Measurements from ENCODE around the gene CPXM2. TPM values are rescaled to one million over a fixed set of nuclear protein-coding genes. Genes with fewer than 3 reads are reported as not detected.

The CPXM2 gene
- total RNA-seq, 1 experiment from 2014 or later: not detected

DNA sequence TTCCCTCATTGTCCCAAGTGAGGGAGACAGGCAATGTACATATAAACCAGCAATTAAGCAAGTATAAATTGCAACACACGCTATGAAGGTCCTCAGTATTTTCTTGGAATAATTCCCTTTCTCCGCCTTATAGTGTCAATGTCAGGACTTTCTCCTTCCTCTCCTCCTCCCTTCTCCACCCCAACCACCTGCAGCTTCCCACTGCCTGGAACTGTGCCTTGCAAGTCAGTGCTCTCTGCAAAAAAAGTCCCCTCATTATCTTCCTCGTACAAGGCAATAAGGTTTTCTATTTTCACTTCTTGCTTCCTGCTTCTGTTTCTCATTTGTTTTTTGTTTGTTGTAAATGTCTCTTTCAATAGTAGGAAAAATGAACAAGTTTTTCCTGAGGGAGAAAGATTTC, 113.7 kb downstream of the CPXM2 start:
- peaks cover 73% of the 10 kb centered on the region for H3K27me3 Mint-ChIP-seq (ENCODE audit: insufficient read depth, unreplicated experiment)
- no peak overlapping the region for H3K27ac Mint-ChIP-seq (ENCODE audit: low read depth, unreplicated experiment)
- no peaks in the 10 kb centered on the region for H3K9me3 Mint-ChIP-seq (ENCODE audit: unreplicated experiment)
- no peaks in the 10 kb centered on the region for H3K36me3 Mint-ChIP-seq (ENCODE audit: insufficient read depth, unreplicated experiment)
- intact Hi-C loops (cut with micrococcal nuclease): no loop called here
- no peaks in the 10 kb centered on the region for H3K4me1 Mint-ChIP-seq (ENCODE audit: insufficient read depth, unreplicated experiment)
- no peak overlapping the region for H3K4me3 Mint-ChIP-seq (ENCODE audit: unreplicated experiment)
- no TSS peak for BruUV-seq (replicated peaks)
- TF ChIP-seq, protein P1, sequence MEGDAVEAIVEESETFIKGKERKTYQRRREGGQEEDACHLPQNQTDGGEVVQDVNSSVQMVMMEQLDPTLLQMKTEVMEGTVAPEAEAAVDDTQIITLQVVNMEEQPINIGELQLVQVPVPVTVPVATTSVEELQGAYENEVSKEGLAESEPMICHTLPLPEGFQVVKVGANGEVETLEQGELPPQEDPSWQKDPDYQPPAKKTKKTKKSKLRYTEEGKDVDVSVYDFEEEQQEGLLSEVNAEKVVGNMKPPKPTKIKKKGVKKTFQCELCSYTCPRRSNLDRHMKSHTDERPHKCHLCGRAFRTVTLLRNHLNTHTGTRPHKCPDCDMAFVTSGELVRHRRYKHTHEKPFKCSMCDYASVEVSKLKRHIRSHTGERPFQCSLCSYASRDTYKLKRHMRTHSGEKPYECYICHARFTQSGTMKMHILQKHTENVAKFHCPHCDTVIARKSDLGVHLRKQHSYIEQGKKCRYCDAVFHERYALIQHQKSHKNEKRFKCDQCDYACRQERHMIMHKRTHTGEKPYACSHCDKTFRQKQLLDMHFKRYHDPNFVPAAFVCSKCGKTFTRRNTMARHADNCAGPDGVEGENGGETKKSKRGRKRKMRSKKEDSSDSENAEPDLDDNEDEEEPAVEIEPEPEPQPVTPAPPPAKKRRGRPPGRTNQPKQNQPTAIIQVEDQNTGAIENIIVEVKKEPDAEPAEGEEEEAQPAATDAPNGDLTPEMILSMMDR (IDR thresholded peaks at IDR 0.05; ENCODE audit: unreplicated experiment): no peak
- POLR2A ChIA-PET: interaction anchor here (1.1 kb wide), 1 partner anchor 15 kb away, joined by 3 read pairs; no protein-coding TSS in a partner anchor
- DNase-seq (ENCODE audit: unreplicated experiment): no peak
- CTCF ChIA-PET: no interaction called here

DNA sequence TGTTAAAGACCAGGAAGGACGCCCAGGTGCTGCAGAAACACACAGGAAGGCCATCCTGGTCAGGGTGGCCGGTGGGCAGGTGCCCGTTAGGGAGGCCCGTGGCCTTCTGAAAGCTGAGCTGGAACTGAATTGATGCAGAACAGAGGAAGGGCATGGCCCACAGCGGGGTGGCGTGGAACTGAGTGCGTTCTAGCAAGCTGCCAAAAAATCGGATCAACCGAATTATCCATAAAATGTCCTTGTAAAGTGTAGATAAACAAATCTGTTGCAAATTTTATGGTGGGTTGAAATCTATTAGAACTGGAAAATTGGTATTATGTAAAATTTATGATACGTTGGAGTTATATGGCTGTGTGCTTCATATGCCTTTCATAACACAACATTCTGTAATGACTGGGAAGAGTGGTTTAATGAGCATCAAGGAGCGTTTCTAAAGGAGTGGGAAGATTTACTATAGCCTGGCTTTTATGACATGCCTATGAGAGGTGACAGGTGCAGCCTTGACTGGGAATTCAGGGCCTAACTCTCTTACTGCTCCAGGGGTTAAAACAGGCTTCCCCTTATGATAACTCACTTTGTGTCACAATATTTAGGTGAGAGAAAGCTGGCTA, 117.4 kb downstream of the CPXM2 start:
- CTCF ChIA-PET: interaction anchor here (0.7 to 0.9 kb wide), 2 partner anchors 26 to 163 kb away, joined by 3 to 4 read pairs; no protein-coding TSS in a partner anchor
- Mint-ChIP-seq H3K9me3 (ENCODE audit: unreplicated experiment) (no peaks in the 10 kb centered on the region), H3K36me3 (ENCODE audit: insufficient read depth, unreplicated experiment) (no peaks in the 10 kb centered on the region), H3K4me3 (ENCODE audit: unreplicated experiment) (no peak overlapping the region), H3K27ac (ENCODE audit: low read depth, unreplicated experiment) (no peak overlapping the region), H3K4me1 (ENCODE audit: insufficient read depth, unreplicated experiment) (no peaks in the 10 kb centered on the region), H3K27me3 (ENCODE audit: insufficient read depth, unreplicated experiment) (peaks cover 62% of the 10 kb centered on the region)
- POLR2A ChIA-PET: no interaction called here
- DNase-seq (ENCODE audit: unreplicated experiment): no peak
- no TSS peak for BruUV-seq (replicated peaks)
- intact Hi-C loops (cut with micrococcal nuclease): no loop called here
- TF ChIP-seq, protein P1 (IDR thresholded peaks at IDR 0.05; ENCODE audit: unreplicated experiment): no peak

DNA sequence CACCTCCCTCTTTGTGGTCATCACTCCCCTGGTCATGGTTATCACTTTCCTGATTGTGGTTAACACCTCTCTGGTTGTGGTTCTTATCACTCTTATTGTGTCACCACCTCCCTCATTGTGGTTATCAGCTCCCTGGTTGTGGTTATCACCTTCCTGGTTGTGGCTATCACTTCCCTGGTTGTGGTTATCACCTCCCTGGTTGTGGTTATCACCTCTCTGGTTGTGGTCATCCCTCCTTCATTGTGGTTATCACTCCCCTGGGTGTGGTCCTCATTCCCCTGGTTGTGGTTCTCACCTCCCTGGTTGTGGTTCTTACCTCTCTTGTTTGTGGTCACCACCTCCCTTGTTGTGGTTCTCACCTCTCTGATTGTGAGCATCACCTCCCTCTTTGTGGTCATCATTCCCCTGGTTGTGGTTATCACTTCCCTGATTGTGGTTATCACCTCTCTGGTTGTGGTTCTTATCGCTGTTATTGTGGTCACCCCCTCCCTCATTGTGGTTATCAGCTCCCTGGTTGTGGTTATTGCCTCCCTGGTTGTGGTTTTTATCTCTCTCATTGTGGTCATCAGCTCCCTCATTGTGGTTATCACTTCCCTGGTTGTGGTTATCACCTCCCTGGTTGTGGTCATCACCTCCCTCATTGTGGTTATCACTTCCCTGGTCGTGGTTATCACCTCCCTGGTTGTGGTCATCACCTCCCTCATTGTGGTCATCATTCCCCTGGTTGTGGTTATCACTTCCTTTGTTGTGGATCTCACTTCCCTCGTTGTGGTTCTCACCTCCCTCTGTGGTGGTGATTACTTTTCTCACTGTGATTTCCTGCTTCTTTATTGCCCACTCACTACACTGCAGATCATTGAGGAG, 118.7 kb downstream of the CPXM2 start:
- Mint-ChIP-seq H3K4me3 (ENCODE audit: unreplicated experiment) (no peak overlapping the region), H3K27ac (ENCODE audit: low read depth, unreplicated experiment) (no peak overlapping the region), H3K36me3 (ENCODE audit: insufficient read depth, unreplicated experiment) (no peaks in the 10 kb centered on the region), H3K4me1 (ENCODE audit: insufficient read depth, unreplicated experiment) (no peaks in the 10 kb centered on the region), H3K9me3 (ENCODE audit: unreplicated experiment) (no peaks in the 10 kb centered on the region), H3K27me3 (ENCODE audit: insufficient read depth, unreplicated experiment) (peaks cover 49% of the 10 kb centered on the region)
- no TSS peak for BruUV-seq (replicated peaks)
- ChIA-PET CTCF (interaction anchor here (0.6 to 0.7 kb wide), 4 partner anchors 43 to 789 kb away, joined by 3 to 4 read pairs (median 3); no protein-coding TSS in a partner anchor), POLR2A (no interaction called here)
- intact Hi-C loops (cut with micrococcal nuclease): no loop called here
- no peak for DNase-seq (ENCODE audit: unreplicated experiment)
- TF ChIP-seq, protein P1 (IDR thresholded peaks at IDR 0.05; ENCODE audit: unreplicated experiment): no peak

DNA sequence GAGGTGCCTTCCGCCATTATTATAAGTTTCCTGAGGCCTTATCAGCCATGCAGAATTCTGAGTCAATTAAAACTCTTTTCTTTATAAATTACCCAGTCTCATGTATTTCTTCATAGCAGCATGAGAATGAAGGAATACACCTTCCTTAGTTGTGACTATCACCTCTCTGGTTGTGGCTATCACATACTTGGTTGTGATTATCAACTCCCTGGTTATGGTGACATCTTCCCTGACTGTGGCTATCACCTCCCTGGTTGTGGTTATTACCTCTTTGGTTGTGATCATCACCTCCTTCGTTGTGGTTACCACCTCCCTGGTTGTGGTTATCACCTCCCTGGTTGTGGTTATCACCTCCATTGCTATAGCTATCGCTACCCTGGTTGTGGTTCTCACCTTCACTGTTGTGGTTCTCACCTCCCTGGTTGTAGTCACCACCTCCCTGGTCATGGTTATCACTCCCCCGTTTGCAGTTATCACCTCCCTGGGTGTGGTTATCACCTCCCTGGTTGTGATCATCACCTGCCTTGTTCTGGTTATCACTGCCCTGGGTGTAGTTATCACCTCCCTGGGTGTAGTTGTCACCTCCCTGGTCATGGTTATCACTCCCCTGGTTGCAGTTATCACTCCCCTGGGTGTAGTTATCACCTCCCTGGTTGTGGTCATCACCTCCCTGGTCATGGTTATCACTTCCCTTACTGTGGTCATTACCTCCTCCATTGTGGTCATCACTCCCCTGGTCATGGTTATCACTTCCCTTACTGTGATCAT, 119.5 kb downstream of the CPXM2 start:
- Mint-ChIP-seq H3K36me3 (ENCODE audit: insufficient read depth, unreplicated experiment) (no peaks in the 10 kb centered on the region), H3K4me3 (ENCODE audit: unreplicated experiment) (no peak overlapping the region), H3K9me3 (ENCODE audit: unreplicated experiment) (no peaks in the 10 kb centered on the region), H3K4me1 (ENCODE audit: insufficient read depth, unreplicated experiment) (no peaks in the 10 kb centered on the region), H3K27me3 (ENCODE audit: insufficient read depth, unreplicated experiment) (peaks cover 47% of the 10 kb centered on the region), H3K27ac (ENCODE audit: low read depth, unreplicated experiment) (no peak overlapping the region)
- TF ChIP-seq, protein P1 (IDR thresholded peaks at IDR 0.05; ENCODE audit: unreplicated experiment): no peak
- POLR2A ChIA-PET: no interaction called here
- CTCF ChIA-PET: no interaction called here
- BruUV-seq (replicated peaks): no TSS peak
- intact Hi-C loops (cut with micrococcal nuclease): no loop called here
- no peak for DNase-seq (ENCODE audit: unreplicated experiment)
